ENCODE results near the gene PHKA2. TPM values are rescaled to one million over a fixed set of nuclear protein-coding genes. Genes with fewer than 3 reads are reported as not detected.

Gene PHKA2
- polyA plus RNA-seq, 4 donors = 36.5 to 39.1 (median 36.7) TPM

GRCh38 chrX:18933617-18934016 is 50.3 kb downstream of the PHKA2 start:
- DNase-seq (ENCODE audit: low read depth in 4 of 4, low spot score in 3 of 4) = no peak

- no peak for DNase-seq (ENCODE audit: low read depth in 4 of 4, low spot score in 3 of 4)
Observed at GRCh38 chrX:18931972-18932371, 51.9 kb downstream of the PHKA2 start.

- no peak for DNase-seq (ENCODE audit: low read depth in 4 of 4, low spot score in 3 of 4)
Observed at GRCh38 chrX:18929775-18930174, 54.1 kb downstream of the PHKA2 start.

- no peak for DNase-seq (ENCODE audit: low read depth in 4 of 4, low spot score in 3 of 4)
Observed at GRCh38 chrX:18927558-18927957, 56.4 kb downstream of the PHKA2 start.

GRCh38 chrX:18924507-18925088 is 59.3 kb downstream of the PHKA2 start:
- no peak for DNase-seq (ENCODE audit: low read depth in 4 of 4, low spot score in 3 of 4)

GRCh38 chrX:18920566-18920965 is 63.3 kb downstream of the PHKA2 start:
- DNase-seq (ENCODE audit: low read depth in 4 of 4, low spot score in 3 of 4) = no peak

- DNase-seq (ENCODE audit: low read depth in 4 of 4, low spot score in 3 of 4) = no peak
Observed at GRCh38 chrX:18920079-18920478, 63.8 kb downstream of the PHKA2 start.

GRCh38 chrX:18917831-18918230 is 66.1 kb downstream of the PHKA2 start:
- DNase-seq (ENCODE audit: low read depth in 4 of 4, low spot score in 3 of 4) = no peak

- no peak for DNase-seq (ENCODE audit: low read depth in 4 of 4, low spot score in 3 of 4)
Observed at GRCh38 chrX:18906286-18906685, 77.6 kb downstream of the PHKA2 start.

- DNase-seq (ENCODE audit: low read depth in 4 of 4, low spot score in 3 of 4) = no peak
Observed at GRCh38 chrX:18900401-18900976, 83.4 kb downstream of the PHKA2 start.

- no peak for DNase-seq (ENCODE audit: low read depth in 4 of 4, low spot score in 3 of 4)
Observed at GRCh38 chrX:18899796-18900380, 84.0 kb downstream of the PHKA2 start.

- DNase-seq (ENCODE audit: low read depth in 4 of 4, low spot score in 3 of 4) = no peak
Observed at GRCh38 chrX:18898492-18898891, 85.4 kb downstream of the PHKA2 start.

GRCh38 chrX:18898091-18898490 is 85.8 kb downstream of the PHKA2 start:
- DNase-seq (ENCODE audit: low read depth in 4 of 4, low spot score in 3 of 4) = no peak

GRCh38 chrX:18897611-18898010 is 86.3 kb downstream of the PHKA2 start:
- DNase-seq (ENCODE audit: low read depth in 4 of 4, low spot score in 3 of 4) = no peak

GRCh38 chrX:18896680-18897544 is 87.0 kb downstream of the PHKA2 start:
- no peak for DNase-seq (ENCODE audit: low read depth in 4 of 4, low spot score in 3 of 4)

GRCh38 chrX:18895189-18895951 is 88.5 kb downstream of the PHKA2 start:
- DNase-seq (ENCODE audit: low read depth in 4 of 4, low spot score in 3 of 4) = no peak

GRCh38 chrX:18894156-18894555 is 89.8 kb downstream of the PHKA2 start:
- no peak for DNase-seq (ENCODE audit: low read depth in 4 of 4, low spot score in 3 of 4)

- no peak for DNase-seq (ENCODE audit: low read depth in 4 of 4, low spot score in 3 of 4)
Observed at GRCh38 chrX:18893536-18893935, 90.4 kb downstream of the PHKA2 start.

- no peak for DNase-seq (ENCODE audit: low read depth in 4 of 4, low spot score in 3 of 4)
Observed at GRCh38 chrX:18892899-18893298, 91.0 kb downstream of the PHKA2 start.

GRCh38 chrX:18891548-18891945 is 92.4 kb downstream of the PHKA2 start:
- no peak for DNase-seq (ENCODE audit: low read depth in 4 of 4, low spot score in 3 of 4)

All from right renal pelvis (tissue), 4 donors.